ENCODE measurements around the gene BTBD16. TPM values are rescaled to one million over a fixed set of nuclear protein-coding genes. Genes with fewer than 3 reads are reported as not detected.

The BTBD16 gene
- total and polyA plus RNA-seq, 8 donors = 0.10 to 2.1 (median 0.35) TPM; not detected in 2

DNA sequence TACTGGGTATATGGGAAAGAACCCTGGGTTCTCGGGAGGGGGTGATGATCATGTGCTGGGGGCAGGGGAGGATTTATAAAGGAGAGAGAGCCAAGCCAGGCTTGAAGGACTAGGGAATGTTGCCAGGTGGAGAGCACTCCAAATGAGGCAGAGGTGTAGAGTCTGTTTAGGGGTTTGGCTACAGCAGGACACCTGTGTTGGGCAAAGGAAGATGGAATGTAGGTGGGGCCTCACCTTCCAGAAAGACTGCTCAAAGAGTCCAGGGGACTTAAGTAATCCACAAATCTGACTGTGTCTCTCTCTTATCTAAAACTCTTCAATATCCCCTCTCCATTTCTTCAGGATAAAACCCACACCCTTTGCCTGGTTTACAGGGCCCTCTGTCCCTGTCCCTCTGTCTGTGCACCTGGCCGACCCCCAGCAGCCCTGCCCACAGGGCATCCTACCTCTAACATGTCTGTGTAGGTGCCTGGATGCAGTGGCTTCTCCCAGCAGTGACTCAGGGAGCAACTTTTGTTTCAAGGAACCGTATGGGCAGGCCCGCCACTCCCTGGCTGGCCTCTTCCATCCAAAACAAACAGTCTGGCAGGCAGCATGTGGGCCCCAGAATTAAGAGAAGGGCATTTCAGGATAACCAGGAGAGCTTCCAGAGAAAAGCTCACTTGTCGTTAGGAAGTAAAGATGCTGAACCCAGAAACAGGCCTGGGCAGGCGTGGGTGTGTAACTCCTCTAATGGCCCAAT is 92.8 kb downstream of the BTBD16 start:
- H3K9me3 ChIP-seq = peaks cover 0 to 3% of the 10 kb centered on the region in 2 donors

DNA sequence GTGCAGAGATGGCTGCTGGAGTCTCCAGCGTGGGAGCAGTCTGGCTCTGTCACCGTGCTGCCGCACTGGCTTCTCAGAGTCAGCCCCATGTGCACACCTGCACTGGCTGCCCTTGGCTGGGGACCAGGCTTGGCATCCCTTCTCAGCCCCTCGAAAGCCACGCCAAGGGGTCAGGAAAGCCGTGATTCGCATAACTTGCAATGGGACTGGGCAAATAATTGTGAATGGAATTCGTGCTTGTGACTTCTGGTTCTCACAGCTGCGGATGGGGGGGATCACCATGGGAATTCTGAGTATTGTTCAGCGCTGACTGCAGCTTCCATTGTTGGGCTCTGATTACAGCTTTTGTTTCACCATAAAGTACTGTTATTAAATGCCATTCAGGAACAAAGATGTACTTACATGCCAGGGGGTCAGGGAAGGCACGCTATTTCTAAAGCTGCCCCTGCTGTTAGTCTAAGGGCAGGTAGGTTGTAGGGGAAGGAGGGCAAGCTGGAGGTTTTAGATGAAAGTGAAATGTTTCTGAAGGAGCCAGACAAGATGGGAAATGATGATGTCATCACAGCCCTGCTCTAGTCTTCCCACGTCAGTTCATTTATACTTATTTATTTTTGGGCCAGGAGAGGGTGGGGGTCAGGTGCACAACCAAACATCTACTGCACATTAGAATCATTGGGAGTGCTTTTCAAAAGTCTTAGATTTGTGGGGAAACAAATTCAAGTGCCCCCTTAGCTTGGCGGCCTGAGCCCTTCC is 97.6 kb downstream of the BTBD16 start:
- TF ChIP-seq, protein P1, sequence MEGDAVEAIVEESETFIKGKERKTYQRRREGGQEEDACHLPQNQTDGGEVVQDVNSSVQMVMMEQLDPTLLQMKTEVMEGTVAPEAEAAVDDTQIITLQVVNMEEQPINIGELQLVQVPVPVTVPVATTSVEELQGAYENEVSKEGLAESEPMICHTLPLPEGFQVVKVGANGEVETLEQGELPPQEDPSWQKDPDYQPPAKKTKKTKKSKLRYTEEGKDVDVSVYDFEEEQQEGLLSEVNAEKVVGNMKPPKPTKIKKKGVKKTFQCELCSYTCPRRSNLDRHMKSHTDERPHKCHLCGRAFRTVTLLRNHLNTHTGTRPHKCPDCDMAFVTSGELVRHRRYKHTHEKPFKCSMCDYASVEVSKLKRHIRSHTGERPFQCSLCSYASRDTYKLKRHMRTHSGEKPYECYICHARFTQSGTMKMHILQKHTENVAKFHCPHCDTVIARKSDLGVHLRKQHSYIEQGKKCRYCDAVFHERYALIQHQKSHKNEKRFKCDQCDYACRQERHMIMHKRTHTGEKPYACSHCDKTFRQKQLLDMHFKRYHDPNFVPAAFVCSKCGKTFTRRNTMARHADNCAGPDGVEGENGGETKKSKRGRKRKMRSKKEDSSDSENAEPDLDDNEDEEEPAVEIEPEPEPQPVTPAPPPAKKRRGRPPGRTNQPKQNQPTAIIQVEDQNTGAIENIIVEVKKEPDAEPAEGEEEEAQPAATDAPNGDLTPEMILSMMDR (IDR thresholded peaks at IDR 0.05) = no peak
- Histone ChIP-seq H3K36me3 (no peaks in the 10 kb centered on the region), H3K27ac (no peak overlapping the region), H3K4me3 (no peak overlapping the region), H3K9me3 (no peaks in the 10 kb centered on the region), H3K27me3 (peaks cover 0 to 16% of the 10 kb centered on the region in 2 donors), H3K4me1 (peaks cover 0 to 2% of the 10 kb centered on the region in 2 donors)
- ATAC-seq = no peak
- peak in 1 of 4 donors; percentile 13 for DNase-seq
- intact Hi-C loops (cut with DNase I) = no loop called here

More for the DNA sequence above, 92.8 kb downstream of the BTBD16 start:
- ATAC-seq (peak; percentile 77), DNase-seq (no peak)
- TF ChIP-seq, protein P1 (IDR thresholded peaks at IDR 0.05) = no peak
- no peak overlapping the region for H3K4me3 ChIP-seq
- no peaks in the 10 kb centered on the region for H3K4me1 ChIP-seq
- H3K27me3 ChIP-seq = no peaks in the 10 kb centered on the region
- no peaks in the 10 kb centered on the region for H3K36me3 ChIP-seq
- no peak overlapping the region for H3K27ac ChIP-seq
- intact Hi-C loops (cut with DNase I) = no loop called here

DNA sequence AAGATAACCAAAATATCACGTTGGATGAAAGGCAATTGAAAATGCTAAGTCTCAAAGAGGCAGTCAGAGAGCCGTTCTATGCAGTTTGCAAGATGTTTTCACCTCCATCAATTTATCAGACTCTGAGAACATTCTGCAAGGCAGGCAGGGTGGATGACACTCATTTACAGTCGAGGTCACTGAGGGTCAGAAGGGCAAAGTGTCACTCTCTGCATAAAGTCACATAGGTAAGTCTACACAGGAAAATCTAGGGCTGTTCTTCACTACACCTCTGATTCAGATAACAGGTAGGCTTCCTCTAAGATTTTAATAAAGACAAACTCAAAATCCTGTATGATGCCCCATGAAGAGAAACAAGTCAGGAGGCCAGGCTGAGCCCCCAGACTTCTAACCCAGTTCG is 102.0 kb downstream of the BTBD16 start:
- Histone ChIP-seq H3K4me1 (peaks cover 0 to 31% of the 10 kb centered on the region in 2 donors), H3K9me3 (no peaks in the 10 kb centered on the region), H3K4me3 (no peak overlapping the region), H3K36me3 (no peaks in the 10 kb centered on the region), H3K27me3 (peaks cover 0 to 47% of the 10 kb centered on the region in 2 donors), H3K27ac (peak overlapping the region; percentile 92 to 97)
- ATAC-seq (no peak), DNase-seq (no peak)
- intact Hi-C loops (cut with DNase I) = no loop called here
- TF ChIP-seq, protein P1 (IDR thresholded peaks at IDR 0.05) = no peak

DNA sequence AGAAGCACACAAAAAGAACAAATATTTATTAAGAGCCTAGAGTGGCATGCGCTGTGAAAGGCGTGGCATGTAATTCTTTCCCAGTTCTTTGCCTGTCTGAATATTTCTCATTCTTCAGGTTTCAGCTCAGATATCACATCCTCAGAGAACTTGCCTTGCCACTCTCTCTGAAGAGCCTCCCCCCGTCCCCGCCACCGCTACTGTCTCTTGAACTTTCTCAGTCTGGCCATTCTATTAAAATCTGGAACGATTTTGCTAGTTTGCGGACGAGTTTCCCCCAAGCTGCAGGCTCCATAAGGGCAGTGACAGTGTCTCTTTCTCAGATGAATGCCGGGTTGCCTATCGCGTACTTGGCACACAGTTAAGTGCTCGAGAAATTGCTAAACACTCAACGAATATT is 102.6 kb downstream of the BTBD16 start:
- peak overlapping the region; percentile 92 to 97 for H3K27ac ChIP-seq
- H3K9me3 ChIP-seq = no peaks in the 10 kb centered on the region
- peak; percentile 28 for ATAC-seq
- peaks cover 0 to 47% of the 10 kb centered on the region in 2 donors for H3K27me3 ChIP-seq
- intact Hi-C loops (cut with DNase I) = no loop called here
- TF ChIP-seq, protein P1 (IDR thresholded peaks at IDR 0.05) = no peak
- no peaks in the 10 kb centered on the region for H3K36me3 ChIP-seq
- peak overlapping the region; percentile 43 to 76 for H3K4me3 ChIP-seq
- peaks cover 0 to 31% of the 10 kb centered on the region in 2 donors for H3K4me1 ChIP-seq
- DNase-seq = peak in 1 of 4 donors; percentile 32

Measured in left lung (tissue), 10 donors.